Vagina (tissue), 2 donors: Measurements from ENCODE around the gene BRMS1.

Experiments
- POLR2A ChIP-seq, 2 donors: fragments of 450-650 bp; IDR thresholded peaks; one replicate each; pipeline ENCODE4 v1.6.1; 2017; ENCODE audit warnings: antibody characterized with exemption in 2 of 2, mild to moderate bottlenecking in 2 of 2, moderate library complexity in 2 of 2
- TF ChIP-seq, protein P1 (sequence below), 3 experiments: fragments of 450-650 bp in 2 of 3; fragments of 200-600 bp in 1 of 3; sonication (generic) in 1 of 3; IDR thresholded peaks; one replicate each; pipeline ENCODE4 v1.5.1; 2017 to 2019; ENCODE audit warnings: antibody characterized with exemption in 3 of 3, mild to moderate bottlenecking in 2 of 3, moderate library complexity in 2 of 3

DNA sequence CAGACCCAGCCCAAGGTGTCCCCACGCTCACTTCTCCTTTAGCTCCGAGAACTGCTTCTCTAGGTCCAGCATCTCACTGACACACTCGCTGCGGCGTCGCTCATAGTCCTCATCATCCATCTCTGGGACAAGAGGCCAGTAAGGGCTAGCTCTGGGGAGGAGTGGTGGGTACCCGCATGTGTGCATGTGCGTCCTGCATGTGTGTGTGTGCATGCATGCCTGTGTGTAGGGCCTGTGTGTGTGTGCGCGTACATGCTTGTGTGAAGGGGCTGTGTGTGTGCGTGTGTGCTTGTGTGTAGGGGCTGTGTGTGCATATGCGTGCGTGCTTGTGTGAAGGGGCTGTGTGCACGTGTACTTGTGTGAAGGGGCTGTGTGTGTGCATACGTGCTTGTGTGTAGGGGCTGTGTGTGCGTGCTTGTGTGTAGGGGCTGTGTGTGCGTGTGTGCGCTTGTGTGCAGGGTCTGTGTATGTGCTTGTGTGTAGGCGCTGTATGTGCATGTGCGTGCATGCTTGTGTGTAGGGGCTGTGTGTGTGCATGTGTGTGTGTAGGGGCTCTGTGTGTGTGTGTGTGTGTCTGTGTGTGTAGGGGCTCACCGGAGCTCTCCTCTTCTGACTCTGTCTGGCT lies 3.3 kb downstream of the BRMS1 start:
- TF ChIP-seq, protein P1, sequence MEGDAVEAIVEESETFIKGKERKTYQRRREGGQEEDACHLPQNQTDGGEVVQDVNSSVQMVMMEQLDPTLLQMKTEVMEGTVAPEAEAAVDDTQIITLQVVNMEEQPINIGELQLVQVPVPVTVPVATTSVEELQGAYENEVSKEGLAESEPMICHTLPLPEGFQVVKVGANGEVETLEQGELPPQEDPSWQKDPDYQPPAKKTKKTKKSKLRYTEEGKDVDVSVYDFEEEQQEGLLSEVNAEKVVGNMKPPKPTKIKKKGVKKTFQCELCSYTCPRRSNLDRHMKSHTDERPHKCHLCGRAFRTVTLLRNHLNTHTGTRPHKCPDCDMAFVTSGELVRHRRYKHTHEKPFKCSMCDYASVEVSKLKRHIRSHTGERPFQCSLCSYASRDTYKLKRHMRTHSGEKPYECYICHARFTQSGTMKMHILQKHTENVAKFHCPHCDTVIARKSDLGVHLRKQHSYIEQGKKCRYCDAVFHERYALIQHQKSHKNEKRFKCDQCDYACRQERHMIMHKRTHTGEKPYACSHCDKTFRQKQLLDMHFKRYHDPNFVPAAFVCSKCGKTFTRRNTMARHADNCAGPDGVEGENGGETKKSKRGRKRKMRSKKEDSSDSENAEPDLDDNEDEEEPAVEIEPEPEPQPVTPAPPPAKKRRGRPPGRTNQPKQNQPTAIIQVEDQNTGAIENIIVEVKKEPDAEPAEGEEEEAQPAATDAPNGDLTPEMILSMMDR (IDR thresholded peaks at IDR 0.05) = no peak
- no peak for TF ChIP-seq POLR2A (IDR thresholded peaks at IDR 0.05)
